Neural crest cell (in vitro differentiated cells): Measurements from ENCODE around the gene CFAP54. TPM values are rescaled to one million over a fixed set of nuclear protein-coding genes. Genes with fewer than 3 reads are reported as not detected.

Experiments
- DNase-seq: peaks from one replicate; pipeline ENCODE4 v3.0.0; 2021; ENCODE audit warnings: low read depth, mixed read lengths, low spot score
- H3K27ac Mint-ChIP-seq: one replicate; pipeline ENCODE4 v1.8.0; 2021; ENCODE audit warnings: mild to moderate bottlenecking, mixed read lengths; ENCODE audit not compliant: unreplicated experiment
- H3K27me3 Mint-ChIP-seq: 2 replicates; pipeline ENCODE4 v1.8.0; 2021; ENCODE audit warnings: low read depth, mild to moderate bottlenecking, mixed read lengths
- H3K36me3 Mint-ChIP-seq: 2 replicates; pipeline ENCODE4 v1.8.0; 2021; ENCODE audit warnings: low read depth, mild to moderate bottlenecking, mixed read lengths
- H3K4me1 Mint-ChIP-seq: 2 replicates; pipeline ENCODE4 v1.8.0; 2021; ENCODE audit warnings: mixed read lengths
- H3K4me3 Mint-ChIP-seq: one replicate; pipeline ENCODE4 v1.8.0; 2021; ENCODE audit warnings: mild to moderate bottlenecking, mixed read lengths
- H3K9me3 Mint-ChIP-seq: 2 replicates; pipeline ENCODE4 v1.8.0; 2021; ENCODE audit warnings: mixed read lengths
- CTCF ChIP-seq: fragments of 200-600 bp; sonication (generic); conservative IDR thresholded peaks from 2 replicates; pipeline ENCODE4 v1.5.0; 2021; ENCODE audit warnings: antibody characterized with exemption, mild to moderate bottlenecking
- total RNA-seq: library from RNA; stranded (reverse); gene quantifications from 2 replicates; pipeline ENCODE4 v1.2.1, GENCODE V29; 2021

Gene CFAP54
- total RNA-seq, 1 donor from 2014 or later = 3.1 TPM

GRCh38 chr12:96770219-96771102, 281.1 kb downstream of the CFAP54 start:
- H3K27me3 Mint-ChIP-seq = no peaks in the 10 kb centered on the region
- no peak overlapping the region for H3K4me3 Mint-ChIP-seq
- H3K9me3 Mint-ChIP-seq = peaks cover 2% of the 10 kb centered on the region
- no peak for TF ChIP-seq CTCF
- H3K4me1 Mint-ChIP-seq = no peaks in the 10 kb centered on the region
- DNase-seq = no peak
- no peaks in the 10 kb centered on the region for H3K36me3 Mint-ChIP-seq
- no peak overlapping the region for H3K27ac Mint-ChIP-seq

- H3K9me3 Mint-ChIP-seq = peaks cover 2% of the 10 kb centered on the region
- peaks cover 3% of the 10 kb centered on the region for H3K4me1 Mint-ChIP-seq
- H3K36me3 Mint-ChIP-seq = no peaks in the 10 kb centered on the region
- TF ChIP-seq CTCF = no peak
- no peak overlapping the region for H3K4me3 Mint-ChIP-seq
- no peak overlapping the region for H3K27ac Mint-ChIP-seq
- no peak for DNase-seq
- H3K27me3 Mint-ChIP-seq = no peaks in the 10 kb centered on the region
Observed at GRCh38 chr12:96773031-96773430, 283.7 kb downstream of the CFAP54 start.

- Mint-ChIP-seq H3K27me3 (no peaks in the 10 kb centered on the region), H3K4me3 (no peak overlapping the region), H3K27ac (no peak overlapping the region), H3K36me3 (no peaks in the 10 kb centered on the region), H3K4me1 (peaks cover 3% of the 10 kb centered on the region), H3K9me3 (peaks cover 2% of the 10 kb centered on the region)
- no peak for DNase-seq
- TF ChIP-seq CTCF = no peak
Observed at GRCh38 chr12:96774496-96775256, 285.3 kb downstream of the CFAP54 start.

GRCh38 chr12:96776908-96777307, 287.5 kb downstream of the CFAP54 start:
- H3K27ac Mint-ChIP-seq = no peak overlapping the region
- H3K36me3 Mint-ChIP-seq = no peaks in the 10 kb centered on the region
- no peak for DNase-seq
- no peak for TF ChIP-seq CTCF
- no peaks in the 10 kb centered on the region for H3K27me3 Mint-ChIP-seq
- H3K9me3 Mint-ChIP-seq = peaks cover 2% of the 10 kb centered on the region
- peaks cover 14% of the 10 kb centered on the region for H3K4me1 Mint-ChIP-seq
- H3K4me3 Mint-ChIP-seq = no peak overlapping the region

GRCh38 chr12:96780330-96780729, 291.0 kb downstream of the CFAP54 start:
- Mint-ChIP-seq H3K9me3 (no peaks in the 10 kb centered on the region), H3K36me3 (no peaks in the 10 kb centered on the region), H3K4me3 (no peak overlapping the region), H3K4me1 (peaks cover 14% of the 10 kb centered on the region), H3K27ac (peak overlapping the region; percentile 64), H3K27me3 (no peaks in the 10 kb centered on the region)
- no peak for TF ChIP-seq CTCF
- DNase-seq = no peak
